ENCODE measurements around the gene IQGAP2. TPM values are rescaled to one million over a fixed set of nuclear protein-coding genes. Genes with fewer than 3 reads are reported as not detected.

The IQGAP2 gene
- total and polyA plus RNA-seq, 9 of the 15 experiments (the other 6 are each of a cell fraction or from before 2014, with no cell fraction given): 8.7 to 23.2 (median 17.4) TPM

DNA sequence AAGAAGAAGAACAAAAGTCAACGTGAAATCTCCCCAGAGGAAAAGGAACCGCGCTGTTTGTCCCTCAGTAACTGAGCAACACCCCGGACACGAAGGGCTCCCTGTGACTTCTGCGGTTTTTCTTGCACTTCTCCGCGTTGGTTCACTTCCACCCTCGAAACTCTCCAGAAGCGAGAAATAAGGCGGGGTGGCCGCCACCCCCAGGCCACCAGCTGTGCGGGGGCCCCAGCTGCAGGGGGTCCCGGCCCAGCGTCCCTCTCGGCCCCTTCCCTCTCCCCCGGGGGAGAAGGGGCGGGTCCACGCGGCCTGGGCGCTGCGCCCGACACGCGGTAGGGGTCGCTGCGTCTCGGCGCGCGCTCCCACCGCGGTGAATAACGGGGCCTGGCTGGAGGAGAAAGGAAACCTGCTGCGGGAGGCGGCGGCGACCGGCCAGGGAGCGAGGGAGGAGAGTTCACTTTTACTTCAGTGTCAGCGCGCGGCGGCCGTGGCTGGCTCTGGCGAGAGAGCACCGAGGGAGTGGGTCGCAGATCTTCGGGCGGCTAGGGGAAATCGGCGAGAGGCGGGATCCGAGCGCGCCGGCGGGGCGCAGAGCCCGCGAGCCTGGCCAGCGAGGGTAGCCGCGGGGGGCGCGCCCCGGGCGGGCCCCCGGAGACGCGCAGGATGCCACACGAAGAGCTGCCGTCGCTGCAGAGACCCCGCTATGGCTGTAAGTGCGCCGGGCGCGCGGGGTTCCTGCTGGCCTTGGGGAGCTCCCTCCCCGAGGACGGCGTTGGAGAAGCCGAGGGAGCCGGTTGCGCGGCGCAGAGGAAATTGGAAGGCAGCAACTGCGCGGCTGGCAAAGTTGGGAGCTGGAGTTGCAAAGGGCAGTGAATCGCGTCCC lies at the start of gene IQGAP2 (continued):
- no peak for TF ChIP-seq BRCA1 (IDR thresholded peaks at IDR 0.05)
- 0 out of 2 replicates have a peak, but pooled peaks have one; percentile 71 for TF ChIP-seq BRCA1 (CRISPR knock-in tag; IDR thresholded peaks at IDR 0.05)
- peak; percentile 66 for TF ChIP-seq DACH1 (IDR thresholded peaks at IDR 0.05; ENCODE audit: partially characterized antibody)
- peak; percentile 56 for TF ChIP-seq SUPT5H (IDR thresholded peaks at IDR 0.05)
- TF ChIP-seq, protein P1, sequence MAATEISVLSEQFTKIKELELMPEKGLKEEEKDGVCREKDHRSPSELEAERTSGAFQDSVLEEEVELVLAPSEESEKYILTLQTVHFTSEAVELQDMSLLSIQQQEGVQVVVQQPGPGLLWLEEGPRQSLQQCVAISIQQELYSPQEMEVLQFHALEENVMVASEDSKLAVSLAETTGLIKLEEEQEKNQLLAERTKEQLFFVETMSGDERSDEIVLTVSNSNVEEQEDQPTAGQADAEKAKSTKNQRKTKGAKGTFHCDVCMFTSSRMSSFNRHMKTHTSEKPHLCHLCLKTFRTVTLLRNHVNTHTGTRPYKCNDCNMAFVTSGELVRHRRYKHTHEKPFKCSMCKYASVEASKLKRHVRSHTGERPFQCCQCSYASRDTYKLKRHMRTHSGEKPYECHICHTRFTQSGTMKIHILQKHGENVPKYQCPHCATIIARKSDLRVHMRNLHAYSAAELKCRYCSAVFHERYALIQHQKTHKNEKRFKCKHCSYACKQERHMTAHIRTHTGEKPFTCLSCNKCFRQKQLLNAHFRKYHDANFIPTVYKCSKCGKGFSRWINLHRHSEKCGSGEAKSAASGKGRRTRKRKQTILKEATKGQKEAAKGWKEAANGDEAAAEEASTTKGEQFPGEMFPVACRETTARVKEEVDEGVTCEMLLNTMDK (IDR thresholded peaks at IDR 0.05; ENCODE audit: borderline replicate concordance, insufficient read depth, low read depth, low read length, poor library complexity, severe bottlenecking): peak; percentile 88
- TF ChIP-seq, protein P2, sequence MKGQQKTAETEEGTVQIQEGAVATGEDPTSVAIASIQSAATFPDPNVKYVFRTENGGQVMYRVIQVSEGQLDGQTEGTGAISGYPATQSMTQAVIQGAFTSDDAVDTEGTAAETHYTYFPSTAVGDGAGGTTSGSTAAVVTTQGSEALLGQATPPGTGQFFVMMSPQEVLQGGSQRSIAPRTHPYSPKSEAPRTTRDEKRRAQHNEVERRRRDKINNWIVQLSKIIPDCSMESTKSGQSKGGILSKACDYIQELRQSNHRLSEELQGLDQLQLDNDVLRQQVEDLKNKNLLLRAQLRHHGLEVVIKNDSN (CRISPR knock-in tag; IDR thresholded peaks at IDR 0.05): 0 out of 2 replicates have a peak, but pooled peaks have one; percentile 26
- no peak for TF ChIP-seq ATF1 (CRISPR knock-in tag; IDR thresholded peaks at IDR 0.05)
- peak; percentile 70 for TF ChIP-seq ATF1 (tag; IDR thresholded peaks at IDR 0.05)
- TF ChIP-seq, protein P3, sequence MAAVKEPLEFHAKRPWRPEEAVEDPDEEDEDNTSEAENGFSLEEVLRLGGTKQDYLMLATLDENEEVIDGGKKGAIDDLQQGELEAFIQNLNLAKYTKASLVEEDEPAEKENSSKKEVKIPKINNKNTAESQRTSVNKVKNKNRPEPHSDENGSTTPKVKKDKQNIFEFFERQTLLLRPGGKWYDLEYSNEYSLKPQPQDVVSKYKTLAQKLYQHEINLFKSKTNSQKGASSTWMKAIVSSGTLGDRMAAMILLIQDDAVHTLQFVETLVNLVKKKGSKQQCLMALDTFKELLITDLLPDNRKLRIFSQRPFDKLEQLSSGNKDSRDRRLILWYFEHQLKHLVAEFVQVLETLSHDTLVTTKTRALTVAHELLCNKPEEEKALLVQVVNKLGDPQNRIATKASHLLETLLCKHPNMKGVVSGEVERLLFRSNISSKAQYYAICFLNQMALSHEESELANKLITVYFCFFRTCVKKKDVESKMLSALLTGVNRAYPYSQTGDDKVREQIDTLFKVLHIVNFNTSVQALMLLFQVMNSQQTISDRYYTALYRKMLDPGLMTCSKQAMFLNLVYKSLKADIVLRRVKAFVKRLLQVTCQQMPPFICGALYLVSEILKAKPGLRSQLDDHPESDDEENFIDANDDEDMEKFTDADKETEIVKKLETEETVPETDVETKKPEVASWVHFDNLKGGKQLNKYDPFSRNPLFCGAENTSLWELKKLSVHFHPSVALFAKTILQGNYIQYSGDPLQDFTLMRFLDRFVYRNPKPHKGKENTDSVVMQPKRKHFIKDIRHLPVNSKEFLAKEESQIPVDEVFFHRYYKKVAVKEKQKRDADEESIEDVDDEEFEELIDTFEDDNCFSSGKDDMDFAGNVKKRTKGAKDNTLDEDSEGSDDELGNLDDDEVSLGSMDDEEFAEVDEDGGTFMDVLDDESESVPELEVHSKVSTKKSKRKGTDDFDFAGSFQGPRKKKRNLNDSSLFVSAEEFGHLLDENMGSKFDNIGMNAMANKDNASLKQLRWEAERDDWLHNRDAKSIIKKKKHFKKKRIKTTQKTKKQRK (IDR thresholded peaks at IDR 0.05; ENCODE audit: borderline replicate concordance, low read depth, low read length): no peak
- no peak for TF ChIP-seq RBM17 (IDR thresholded peaks at IDR 0.05; ENCODE audit: borderline replicate concordance, low read depth, low read length)
- TF ChIP-seq DPF2 (IDR thresholded peaks at IDR 0.05): peak; percentile 90
- TF ChIP-seq NFIX (CRISPR knock-in tag; IDR thresholded peaks at IDR 0.05; ENCODE audit: low read depth): no peak
- TF ChIP-seq KLF16 (IDR thresholded peaks at IDR 0.05): peak; percentile 29; the same call in 1 of the 2 replicates
- peak; percentile 93 for TF ChIP-seq RB1 (IDR thresholded peaks at IDR 0.05; ENCODE audit: low read depth)
- peak; percentile 34; the same call in 1 of the 2 replicates for TF ChIP-seq PML (IDR thresholded peaks at IDR 0.05; ENCODE audit: low read length)
- peak in 1 of 3 experiments; percentile 29 for TF ChIP-seq YY1 (IDR thresholded peaks at IDR 0.05; ENCODE audit: borderline replicate concordance in 1 of 3, control insufficient read depth in 1 of 3, extremely low read depth in 1 of 3, insufficient read depth in 3 of 3, insufficient read length in 1 of 3, insufficient replicate concordance in 2 of 3, low read depth in 1 of 3, low read length in 2 of 3)
- TF ChIP-seq, protein P4, sequence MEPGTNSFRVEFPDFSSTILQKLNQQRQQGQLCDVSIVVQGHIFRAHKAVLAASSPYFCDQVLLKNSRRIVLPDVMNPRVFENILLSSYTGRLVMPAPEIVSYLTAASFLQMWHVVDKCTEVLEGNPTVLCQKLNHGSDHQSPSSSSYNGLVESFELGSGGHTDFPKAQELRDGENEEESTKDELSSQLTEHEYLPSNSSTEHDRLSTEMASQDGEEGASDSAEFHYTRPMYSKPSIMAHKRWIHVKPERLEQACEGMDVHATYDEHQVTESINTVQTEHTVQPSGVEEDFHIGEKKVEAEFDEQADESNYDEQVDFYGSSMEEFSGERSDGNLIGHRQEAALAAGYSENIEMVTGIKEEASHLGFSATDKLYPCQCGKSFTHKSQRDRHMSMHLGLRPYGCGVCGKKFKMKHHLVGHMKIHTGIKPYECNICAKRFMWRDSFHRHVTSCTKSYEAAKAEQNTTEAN (CRISPR knock-in tag; IDR thresholded peaks at IDR 0.05): no peak
